ENCODE measurements around the gene APOD. TPM values are rescaled to one million over a fixed set of nuclear protein-coding genes. Genes with fewer than 3 reads are reported as not detected.

Gene APOD
- total RNA-seq, 2 experiments from 2014 or later = not detected

- Mint-ChIP-seq H3K36me3 (ENCODE audit: low read depth) (peaks cover 57% of the 10 kb centered on the region), H3K4me3 (no peak overlapping the region)
- CTCF ChIA-PET = interaction anchor here (1.0 kb wide), 2 partner anchors 9 to 261 kb away, joined by 4 to 5 read pairs; partner anchors contain the start of gene XXYLT1
These were observed 51.4 kb downstream of the APOD start for GRCh38 chr3:195532345-195532744.

DNA sequence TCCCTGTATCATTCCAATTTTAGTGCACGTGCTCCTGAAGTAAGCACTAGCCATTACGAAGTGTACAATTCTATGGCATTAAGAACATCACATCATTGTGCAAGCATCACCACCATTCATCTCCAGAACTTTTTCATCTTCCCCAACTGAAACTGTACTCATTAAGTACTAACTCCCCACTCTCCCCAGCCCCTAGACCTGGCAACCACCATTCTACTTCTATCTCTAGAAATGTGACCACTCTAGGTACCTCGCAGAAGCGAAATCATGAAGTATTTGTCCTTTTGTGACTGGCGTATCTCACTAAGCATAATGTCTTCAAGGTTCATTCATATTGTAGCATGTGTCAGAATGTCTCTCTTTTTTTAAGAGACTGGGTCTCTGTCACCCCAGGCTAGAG is 52.1 kb downstream of the APOD start:
- intact Hi-C loops (cut with micrococcal nuclease) = no loop called here
- TF ChIP-seq, protein P1, sequence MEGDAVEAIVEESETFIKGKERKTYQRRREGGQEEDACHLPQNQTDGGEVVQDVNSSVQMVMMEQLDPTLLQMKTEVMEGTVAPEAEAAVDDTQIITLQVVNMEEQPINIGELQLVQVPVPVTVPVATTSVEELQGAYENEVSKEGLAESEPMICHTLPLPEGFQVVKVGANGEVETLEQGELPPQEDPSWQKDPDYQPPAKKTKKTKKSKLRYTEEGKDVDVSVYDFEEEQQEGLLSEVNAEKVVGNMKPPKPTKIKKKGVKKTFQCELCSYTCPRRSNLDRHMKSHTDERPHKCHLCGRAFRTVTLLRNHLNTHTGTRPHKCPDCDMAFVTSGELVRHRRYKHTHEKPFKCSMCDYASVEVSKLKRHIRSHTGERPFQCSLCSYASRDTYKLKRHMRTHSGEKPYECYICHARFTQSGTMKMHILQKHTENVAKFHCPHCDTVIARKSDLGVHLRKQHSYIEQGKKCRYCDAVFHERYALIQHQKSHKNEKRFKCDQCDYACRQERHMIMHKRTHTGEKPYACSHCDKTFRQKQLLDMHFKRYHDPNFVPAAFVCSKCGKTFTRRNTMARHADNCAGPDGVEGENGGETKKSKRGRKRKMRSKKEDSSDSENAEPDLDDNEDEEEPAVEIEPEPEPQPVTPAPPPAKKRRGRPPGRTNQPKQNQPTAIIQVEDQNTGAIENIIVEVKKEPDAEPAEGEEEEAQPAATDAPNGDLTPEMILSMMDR (IDR thresholded peaks at IDR 0.05) = no peak
- Mint-ChIP-seq H3K4me3 (no peak overlapping the region), H3K9me3 (peaks cover 8% of the 10 kb centered on the region), H3K27me3 (no peaks in the 10 kb centered on the region), H3K36me3 (ENCODE audit: low read depth) (peaks cover 59% of the 10 kb centered on the region), H3K4me1 (ENCODE audit: low read depth) (peaks cover 71% of the 10 kb centered on the region), H3K27ac (peak overlapping the region; percentile 22)
- DNase-seq = no peak
- POLR2A ChIA-PET = interaction anchor here (1.1 kb wide), 1 partner anchor 845 kb away, joined by 4 read pairs; no protein-coding TSS in a partner anchor
- peak; percentile 36 for ATAC-seq
- CTCF ChIA-PET = interaction anchor here (1.0 kb wide), 2 partner anchors 9 to 260 kb away, joined by 4 to 5 read pairs; partner anchors contain the start of gene XXYLT1

More at GRCh38 chr3:195532345-195532744, 51.4 kb downstream of the APOD start:
- H3K27ac Mint-ChIP-seq = peak overlapping the region; percentile 75
- TF ChIP-seq, protein P1 (IDR thresholded peaks at IDR 0.05) = no peak
- H3K4me1 Mint-ChIP-seq (ENCODE audit: low read depth) = peaks cover 77% of the 10 kb centered on the region
- POLR2A ChIA-PET = interaction anchor here (0.7 to 1.1 kb wide), 2 partner anchors 10 to 846 kb away, joined by 3 to 4 read pairs; no protein-coding TSS in a partner anchor
- H3K27me3 Mint-ChIP-seq = no peaks in the 10 kb centered on the region
- peaks cover 8% of the 10 kb centered on the region for H3K9me3 Mint-ChIP-seq
- intact Hi-C loops (cut with micrococcal nuclease) = no loop called here
- no peak for DNase-seq
- ATAC-seq = no peak

DNA sequence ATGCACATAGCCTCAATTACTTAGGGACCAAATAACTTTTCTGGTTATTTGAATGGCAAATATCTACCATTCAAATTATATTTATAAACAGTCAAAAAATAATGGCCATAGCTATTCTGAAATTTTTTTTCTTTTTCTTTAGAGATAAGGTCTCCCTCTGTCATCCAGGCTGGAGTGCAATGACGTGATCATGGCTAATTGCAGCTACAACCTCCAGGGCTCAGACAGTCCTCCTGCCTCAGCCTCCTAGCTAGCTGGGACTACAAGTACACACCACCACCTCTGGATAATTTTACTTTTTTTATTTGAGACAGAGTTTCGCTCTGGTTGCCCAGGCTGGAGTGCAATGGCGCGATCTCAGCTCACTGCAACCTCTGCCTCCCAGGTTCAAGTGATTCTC is 57.2 kb downstream of the APOD start:
- H3K9me3 Mint-ChIP-seq = no peaks in the 10 kb centered on the region
- CTCF ChIA-PET = interaction anchor here (0.8 to 10.5 kb wide), 6 partner anchors 10 to 254 kb away, joined by 3 to 256 read pairs (median 3); partner anchors contain the start of gene XXYLT1
- ATAC-seq (no peak), DNase-seq (no peak)
- H3K36me3 Mint-ChIP-seq (ENCODE audit: low read depth) = peaks cover 60% of the 10 kb centered on the region
- no peaks in the 10 kb centered on the region for H3K27me3 Mint-ChIP-seq
- POLR2A ChIA-PET = interaction anchor here (2.3 kb wide), 1 partner anchor 16 kb away, joined by 8 read pairs; the partner anchor contains the start of gene PPP1R2
- TF ChIP-seq, protein P1 (IDR thresholded peaks at IDR 0.05) = no peak
- no peak overlapping the region for H3K4me3 Mint-ChIP-seq
- H3K27ac Mint-ChIP-seq = peak overlapping the region; percentile 57
- intact Hi-C loops (cut with micrococcal nuclease) = no loop called here
- peaks cover 62% of the 10 kb centered on the region for H3K4me1 Mint-ChIP-seq (ENCODE audit: low read depth)

- Mint-ChIP-seq H3K27ac (peak overlapping the region; percentile 87), H3K36me3 (ENCODE audit: low read depth) (peaks cover 47% of the 10 kb centered on the region), H3K4me1 (ENCODE audit: low read depth) (peaks cover 50% of the 10 kb centered on the region), H3K4me3 (peak overlapping the region; percentile 4), H3K27me3 (no peaks in the 10 kb centered on the region), H3K9me3 (no peaks in the 10 kb centered on the region)
- intact Hi-C loops (cut with micrococcal nuclease) = no loop called here
- DNase-seq = peak; percentile 48
- CTCF ChIA-PET = interaction anchor here (1.3 to 10.5 kb wide), 5 partner anchors 14 to 252 kb away, joined by 3 to 256 read pairs (median 12); partner anchors contain the start of genes PPP1R2 and XXYLT1
- TF ChIP-seq, protein P1 (IDR thresholded peaks at IDR 0.05) = no peak
- POLR2A ChIA-PET = interaction anchor here (1.0 to 3.7 kb wide), 5 partner anchors 19 to 254 kb away, joined by 3 to 12 read pairs (median 3); partner anchors contain the start of genes PPP1R2 and XXYLT1
- peak; percentile 87 for ATAC-seq
These were observed 59.4 kb downstream of the APOD start for GRCh38 chr3:195524171-195524896.

Measured in activated CD8-positive, alpha-beta T cell treated with anti-CD3 and anti-CD28 coated beads for 36 hours (primary cell).